Measurements from ENCODE around the gene PRKAG1.

Gene PRKAG1

GRCh38 chr12:49022558-49023178 is 4.1 kb upstream of the PRKAG1 start:
- no peaks in the 10 kb centered on the region for H3K27me3 ChIP-seq (ENCODE audit: insufficient read depth, low read length)
- no peak overlapping the region for H3K27ac ChIP-seq (ENCODE audit: low read depth, low read length)
- peaks cover 15% of the 10 kb centered on the region; the same call in 1 of the 2 replicates for H3K36me3 ChIP-seq (ENCODE audit: insufficient read depth, low read length)
- H3K4me3 ChIP-seq (ENCODE audit: low read depth, low read length): no peak overlapping the region
- H3K79me2 ChIP-seq (ENCODE audit: control insufficient read depth, insufficient read depth, low read length, unreplicated experiment): peaks cover 8% of the 10 kb centered on the region
- peaks cover 8% of the 10 kb centered on the region for H3K4me1 ChIP-seq (ENCODE audit: control insufficient read depth, insufficient read depth, low read length, unreplicated experiment)
- H2AFZ ChIP-seq (ENCODE audit: low read length, unreplicated experiment): no peak overlapping the region

DNA sequence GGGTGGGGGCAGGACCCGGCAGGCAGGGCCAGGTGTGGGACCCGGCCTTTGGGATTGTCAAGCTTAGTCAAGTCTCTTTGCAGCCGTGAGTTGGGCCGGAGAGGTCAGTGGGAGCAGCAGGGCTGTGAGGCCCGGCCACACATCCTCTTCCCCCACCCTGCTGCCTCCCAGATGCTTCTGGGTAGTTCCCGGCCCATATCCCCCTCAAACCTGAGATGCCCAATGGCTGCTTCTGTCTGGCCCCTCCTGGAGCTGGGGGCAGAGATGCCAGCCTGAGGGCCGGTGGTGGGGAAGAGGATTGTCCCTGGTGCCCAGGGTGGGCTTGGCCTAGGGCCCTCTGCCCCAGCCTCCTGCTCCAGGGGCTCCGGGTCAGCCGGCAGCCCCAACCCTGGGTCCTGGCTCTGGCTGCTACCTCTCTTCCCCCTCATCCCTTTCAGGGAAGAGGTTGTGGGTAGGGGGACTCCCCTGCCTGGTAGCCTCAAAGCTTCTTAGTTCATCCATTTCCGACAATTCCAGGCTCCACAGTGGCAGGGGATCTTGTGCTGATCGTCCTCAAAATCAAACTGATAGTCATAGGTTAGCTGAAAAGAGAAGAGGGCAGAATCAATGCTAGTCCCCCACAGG is 2.8 kb upstream of the PRKAG1 start:
- no peaks in the 10 kb centered on the region for H3K27me3 ChIP-seq (ENCODE audit: insufficient read depth, low read length)
- no peak overlapping the region for H2AFZ ChIP-seq (ENCODE audit: low read length, unreplicated experiment)
- H3K27ac ChIP-seq (ENCODE audit: low read depth, low read length): no peak overlapping the region
- no peak overlapping the region for H3K4me3 ChIP-seq (ENCODE audit: low read depth, low read length)
- peaks cover 21% of the 10 kb centered on the region for H3K79me2 ChIP-seq (ENCODE audit: control insufficient read depth, insufficient read depth, low read length, unreplicated experiment)
- peaks cover 14% of the 10 kb centered on the region for H3K4me1 ChIP-seq (ENCODE audit: control insufficient read depth, insufficient read depth, low read length, unreplicated experiment)
- peaks cover 15% of the 10 kb centered on the region; the same call in 1 of the 2 replicates for H3K36me3 ChIP-seq (ENCODE audit: insufficient read depth, low read length)

GRCh38 chr12:49020441-49020840 is 1.9 kb upstream of the PRKAG1 start:
- Histone ChIP-seq H3K36me3 (ENCODE audit: insufficient read depth, low read length) (peaks cover 11% of the 10 kb centered on the region; the same call in 1 of the 2 replicates), H3K27me3 (ENCODE audit: insufficient read depth, low read length) (no peaks in the 10 kb centered on the region), H2AFZ (ENCODE audit: low read length, unreplicated experiment) (no peak overlapping the region), H3K4me1 (ENCODE audit: control insufficient read depth, insufficient read depth, low read length, unreplicated experiment) (peaks cover 14% of the 10 kb centered on the region), H3K27ac (ENCODE audit: low read depth, low read length) (no peak overlapping the region), H3K79me2 (ENCODE audit: control insufficient read depth, insufficient read depth, low read length, unreplicated experiment) (peaks cover 23% of the 10 kb centered on the region), H3K4me3 (ENCODE audit: low read depth, low read length) (no peak overlapping the region)

GRCh38 chr12:49019443-49020324 is 1.1 kb upstream of the PRKAG1 start:
- peaks cover 18% of the 10 kb centered on the region for H3K4me1 ChIP-seq (ENCODE audit: control insufficient read depth, insufficient read depth, low read length, unreplicated experiment)
- H3K4me3 ChIP-seq (ENCODE audit: low read depth, low read length): no peak overlapping the region
- H2AFZ ChIP-seq (ENCODE audit: low read length, unreplicated experiment): no peak overlapping the region
- peaks cover 3% of the 10 kb centered on the region; the same call in 1 of the 2 replicates for H3K36me3 ChIP-seq (ENCODE audit: insufficient read depth, low read length)
- H3K27ac ChIP-seq (ENCODE audit: low read depth, low read length): peak overlapping the region; percentile 94
- H3K27me3 ChIP-seq (ENCODE audit: insufficient read depth, low read length): no peaks in the 10 kb centered on the region
- peaks cover 26% of the 10 kb centered on the region for H3K79me2 ChIP-seq (ENCODE audit: control insufficient read depth, insufficient read depth, low read length, unreplicated experiment)

GRCh38 chr12:49019120-49019430 is 499 bp upstream of the PRKAG1 start:
- Histone ChIP-seq H3K79me2 (ENCODE audit: control insufficient read depth, insufficient read depth, low read length, unreplicated experiment) (peaks cover 32% of the 10 kb centered on the region), H3K36me3 (ENCODE audit: insufficient read depth, low read length) (0 out of 2 replicates have a peak, but pooled peaks cover 2% of the 10 kb centered on the region), H3K27me3 (ENCODE audit: insufficient read depth, low read length) (no peaks in the 10 kb centered on the region), H3K27ac (ENCODE audit: low read depth, low read length) (peak overlapping the region; percentile 94), H3K4me1 (ENCODE audit: control insufficient read depth, insufficient read depth, low read length, unreplicated experiment) (peaks cover 18% of the 10 kb centered on the region), H2AFZ (ENCODE audit: low read length, unreplicated experiment) (peak overlapping the region; percentile 11), H3K4me3 (ENCODE audit: low read depth, low read length) (peak overlapping the region; percentile 88)

GRCh38 chr12:49017891-49018260 is 700 bp downstream of the PRKAG1 start:
- Histone ChIP-seq H3K4me3 (ENCODE audit: low read depth, low read length) (peak overlapping the region; percentile 88), H3K36me3 (ENCODE audit: insufficient read depth, low read length) (peaks cover 4% of the 10 kb centered on the region; the same call in 1 of the 2 replicates), H2AFZ (ENCODE audit: low read length, unreplicated experiment) (no peak overlapping the region), H3K27me3 (ENCODE audit: insufficient read depth, low read length) (no peaks in the 10 kb centered on the region), H3K4me1 (ENCODE audit: control insufficient read depth, insufficient read depth, low read length, unreplicated experiment) (peaks cover 18% of the 10 kb centered on the region), H3K79me2 (ENCODE audit: control insufficient read depth, insufficient read depth, low read length, unreplicated experiment) (peaks cover 32% of the 10 kb centered on the region), H3K27ac (ENCODE audit: low read depth, low read length) (peak overlapping the region; percentile 94)

DNA sequence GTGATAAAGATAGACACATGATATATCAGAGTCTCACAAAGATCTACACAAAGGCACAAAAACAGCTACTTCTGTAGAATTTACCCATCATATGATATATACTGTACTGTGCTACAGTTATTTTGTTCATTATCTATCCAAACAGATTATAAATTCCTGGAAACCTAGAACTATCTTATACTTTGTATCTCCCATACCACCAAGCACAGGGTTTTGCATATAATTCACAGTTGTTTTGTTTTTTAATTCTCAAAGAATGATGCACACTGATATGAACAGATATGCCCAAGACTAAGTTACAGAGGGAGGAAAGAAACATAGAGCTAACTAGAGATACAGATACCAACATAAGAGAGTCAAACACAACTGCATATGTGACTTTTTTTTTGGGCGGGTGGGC is 3.4 kb downstream of the PRKAG1 start:
- Histone ChIP-seq H3K79me2 (ENCODE audit: control insufficient read depth, insufficient read depth, low read length, unreplicated experiment) (peaks cover 32% of the 10 kb centered on the region), H3K27ac (ENCODE audit: low read depth, low read length) (no peak overlapping the region), H3K4me3 (ENCODE audit: low read depth, low read length) (no peak overlapping the region), H2AFZ (ENCODE audit: low read length, unreplicated experiment) (no peak overlapping the region), H3K36me3 (ENCODE audit: insufficient read depth, low read length) (peaks cover 8% of the 10 kb centered on the region; the same call in 1 of the 2 replicates), H3K27me3 (ENCODE audit: insufficient read depth, low read length) (no peaks in the 10 kb centered on the region), H3K4me1 (ENCODE audit: control insufficient read depth, insufficient read depth, low read length, unreplicated experiment) (peaks cover 18% of the 10 kb centered on the region)

DNA sequence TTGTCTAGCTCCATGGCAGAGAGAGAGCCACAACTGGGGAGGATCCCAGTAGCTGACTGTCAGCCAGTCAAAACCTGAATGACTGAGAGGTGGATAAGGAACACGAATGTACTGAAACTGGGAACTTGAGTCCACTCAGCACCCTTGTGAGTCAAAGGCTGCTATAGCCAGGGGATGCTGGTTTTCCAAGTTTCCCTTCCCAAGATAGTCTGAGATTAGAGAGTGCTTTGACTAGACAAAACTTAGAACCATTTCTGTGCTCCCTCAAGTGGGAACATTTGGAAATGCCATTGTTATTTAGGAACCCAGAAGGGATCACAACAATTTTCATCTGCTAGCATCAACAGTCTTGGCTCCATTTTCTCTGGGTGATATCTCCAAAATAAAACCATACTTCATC is 4.0 kb downstream of the PRKAG1 start:
- Histone ChIP-seq H3K27ac (ENCODE audit: low read depth, low read length) (no peak overlapping the region), H3K4me3 (ENCODE audit: low read depth, low read length) (no peak overlapping the region), H3K79me2 (ENCODE audit: control insufficient read depth, insufficient read depth, low read length, unreplicated experiment) (peaks cover 32% of the 10 kb centered on the region), H3K4me1 (ENCODE audit: control insufficient read depth, insufficient read depth, low read length, unreplicated experiment) (peaks cover 14% of the 10 kb centered on the region), H2AFZ (ENCODE audit: low read length, unreplicated experiment) (no peak overlapping the region), H3K36me3 (ENCODE audit: insufficient read depth, low read length) (peaks cover 8% of the 10 kb centered on the region; the same call in 1 of the 2 replicates), H3K27me3 (ENCODE audit: insufficient read depth, low read length) (no peaks in the 10 kb centered on the region)

DNA sequence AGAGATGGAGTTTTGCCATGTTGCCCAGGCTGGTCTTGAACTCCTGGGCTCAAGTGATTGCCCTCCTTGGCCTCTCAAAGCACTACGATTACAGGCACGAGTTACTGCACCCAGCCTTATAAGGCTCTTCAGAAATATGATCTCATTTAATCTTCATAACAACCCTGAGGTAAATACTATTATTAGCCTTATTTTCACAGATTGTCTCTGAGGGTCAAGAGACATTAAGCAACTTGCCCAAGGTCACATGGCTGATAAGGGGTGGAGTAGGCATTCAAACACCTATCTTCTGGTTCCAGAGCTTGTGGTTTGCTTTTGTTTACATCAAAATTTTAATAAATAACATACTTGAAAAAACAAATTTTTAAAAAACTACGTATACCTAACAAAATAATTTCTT is 5.1 kb downstream of the PRKAG1 start:
- H3K27ac ChIP-seq (ENCODE audit: low read depth, low read length): no peak overlapping the region
- no peak overlapping the region for H2AFZ ChIP-seq (ENCODE audit: low read length, unreplicated experiment)
- peaks cover 12% of the 10 kb centered on the region for H3K4me1 ChIP-seq (ENCODE audit: control insufficient read depth, insufficient read depth, low read length, unreplicated experiment)
- peaks cover 32% of the 10 kb centered on the region for H3K79me2 ChIP-seq (ENCODE audit: control insufficient read depth, insufficient read depth, low read length, unreplicated experiment)
- no peaks in the 10 kb centered on the region for H3K27me3 ChIP-seq (ENCODE audit: insufficient read depth, low read length)
- H3K4me3 ChIP-seq (ENCODE audit: low read depth, low read length): no peak overlapping the region
- peaks cover 8% of the 10 kb centered on the region; the same call in 1 of the 2 replicates for H3K36me3 ChIP-seq (ENCODE audit: insufficient read depth, low read length)

DNA sequence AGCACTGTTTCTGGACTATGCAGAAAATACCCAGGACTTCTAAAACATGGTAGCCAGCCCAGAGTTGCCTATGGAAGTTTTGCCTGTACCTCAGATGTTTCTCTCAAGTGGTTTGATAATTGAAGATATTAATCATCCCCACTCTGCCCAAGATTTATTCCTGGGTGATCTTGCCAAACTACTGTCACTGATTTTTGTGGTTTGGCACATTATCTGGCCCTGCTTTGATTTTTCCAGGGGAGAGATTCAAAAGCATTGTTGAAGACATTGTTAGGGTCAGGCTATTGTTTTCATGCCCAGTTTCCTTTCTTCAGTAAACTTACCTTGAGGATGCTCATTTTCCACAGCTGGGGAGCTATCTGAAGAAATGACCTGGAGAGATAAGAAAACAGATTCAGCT is 5.8 kb downstream of the PRKAG1 start:
- H3K4me1 ChIP-seq (ENCODE audit: control insufficient read depth, insufficient read depth, low read length, unreplicated experiment): peaks cover 11% of the 10 kb centered on the region
- H3K36me3 ChIP-seq (ENCODE audit: insufficient read depth, low read length): peaks cover 8% of the 10 kb centered on the region; the same call in 1 of the 2 replicates
- no peak overlapping the region for H3K4me3 ChIP-seq (ENCODE audit: low read depth, low read length)
- no peak overlapping the region for H2AFZ ChIP-seq (ENCODE audit: low read length, unreplicated experiment)
- H3K79me2 ChIP-seq (ENCODE audit: control insufficient read depth, insufficient read depth, low read length, unreplicated experiment): peaks cover 28% of the 10 kb centered on the region
- no peak overlapping the region for H3K27ac ChIP-seq (ENCODE audit: low read depth, low read length)
- no peaks in the 10 kb centered on the region for H3K27me3 ChIP-seq (ENCODE audit: insufficient read depth, low read length)

All from ACC112 (cell line).